Sigmoid colon (tissue), 4 donors: ENCODE measurements around the gene SFXN5.

ENCODE experiments used
- CTCF ChIP-seq, 4 experiments: fragments of 450-650 bp in 3 of 4; fragments of 200-600 bp in 1 of 4; IDR thresholded peaks; one replicate each; pipeline ENCODE4 v1.5.1; 2016 to 2019; ENCODE audit warnings: antibody characterized with exemption in 4 of 4, mild to moderate bottlenecking in 3 of 4, moderate library complexity in 2 of 4
- EP300 ChIP-seq, 4 donors: sonication (generic); formaldehyde crosslinking; IDR thresholded peaks; one replicate each; pipeline ENCODE4 v1.6.1; 2017; ENCODE audit warnings: antibody characterized with exemption in 4 of 4
- POLR2AphosphoS5 ChIP-seq, 4 donors: sonication (generic); formaldehyde crosslinking; IDR thresholded peaks; one replicate each; pipeline ENCODE4 v1.6.1; 2017; ENCODE audit warnings: antibody characterized with exemption in 4 of 4

- no peak for TF ChIP-seq CTCF (IDR thresholded peaks at IDR 0.05)
- no peak for TF ChIP-seq POLR2AphosphoS5 (IDR thresholded peaks at IDR 0.05)
- TF ChIP-seq EP300 (IDR thresholded peaks at IDR 0.05): no peak
Measured at GRCh38 chr2:72983500-72984161, 87.9 kb downstream of the SFXN5 start.
